ENCODE results near the gene SKIC2. TPM values are rescaled to one million over a fixed set of nuclear protein-coding genes. Genes with fewer than 3 reads are reported as not detected.

The SKIC2 gene
- total and polyA plus RNA-seq, 2 of the 8 experiments (the other 6 are each of a cell fraction or from before 2014, with no cell fraction given), result 42.1 to 59.7 TPM

DNA sequence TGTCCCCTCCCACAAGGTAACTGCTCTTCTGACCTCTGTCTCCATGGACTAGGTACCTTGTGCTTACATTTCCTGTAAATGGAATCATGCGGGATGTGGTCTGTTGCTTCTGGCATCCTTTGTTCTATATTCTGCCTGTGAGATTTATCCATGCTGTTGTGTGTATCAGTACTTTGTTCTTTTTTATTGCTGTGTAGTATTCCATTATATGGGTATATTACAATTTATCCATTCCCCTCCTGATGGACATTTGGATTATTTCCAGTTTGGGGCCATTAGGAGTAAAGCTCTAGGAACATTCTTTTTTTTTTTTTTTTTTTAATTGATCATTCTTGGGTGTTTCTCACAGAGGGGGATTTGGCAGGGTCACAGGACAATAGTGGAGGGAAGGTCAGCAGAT, 28.0 kb upstream of the SKIC2 start:
- ChIA-PET POLR2A (ENCODE audit: partially characterized antibody) (interaction anchor here (0.6 to 1.7 kb wide), 2 partner anchors 14 to 24 kb away, joined by 3 to 5 read pairs; partner anchors contain the start of gene CFB), CTCF (ENCODE audit: partially characterized antibody) (interaction anchor here (0.6 to 2.3 kb wide), 5 partner anchors 13 to 41 kb away, joined by 3 to 17 read pairs (median 3); no protein-coding TSS in a partner anchor)
- no peak overlapping the region for H3K27ac ChIP-seq (ENCODE audit: low read depth, low read length)
- DNase-seq (ENCODE audit: low read depth in 1 of 2, low spot score in 2 of 2) (no peak), FAIRE-seq (no peak)
- H3K9ac ChIP-seq (replicated peaks in 1 of 4; ENCODE audit: extremely low read depth in 1 of 4, low read depth in 3 of 4, low read length in 3 of 4), result no peak overlapping the region
- no peak overlapping the region for H4K5ac ChIP-seq (ENCODE audit: insufficient read length, low read depth, low read length)
- no peak overlapping the region for H3K4me3 ChIP-seq (ENCODE audit: extremely low read depth in 1 of 4, insufficient read depth in 2 of 4, low read depth in 3 of 4, low read length in 4 of 4)
- H2AK5ac ChIP-seq (ENCODE audit: low read depth, low read length), result no peak overlapping the region
- no peak overlapping the region for H3K23ac ChIP-seq (ENCODE audit: insufficient read length)
- H3K79me1 ChIP-seq (ENCODE audit: low read depth, low read length), result no peaks in the 10 kb centered on the region
- no peak overlapping the region for H2BK120ac ChIP-seq (replicated peaks; ENCODE audit: low read depth, low read length)
- H3K79me2 ChIP-seq (ENCODE audit: control insufficient read depth in 1 of 2, insufficient read depth in 2 of 2, low read length in 2 of 2), result no peaks in the 10 kb centered on the region
- H3K4me2 ChIP-seq (ENCODE audit: insufficient read depth in 1 of 2, low read depth in 2 of 2, low read length in 2 of 2), result no peak overlapping the region
- no peak overlapping the region for H2BK5ac ChIP-seq (ENCODE audit: low read depth, low read length)
- no peak overlapping the region for H3K18ac ChIP-seq (ENCODE audit: extremely low read depth, low read length)
- H3K23me2 ChIP-seq (ENCODE audit: low read depth, low read length), result no peaks in the 10 kb centered on the region
- no peak overlapping the region for H4K91ac ChIP-seq (replicated peaks; ENCODE audit: insufficient read length, low read length)
- WGBS, 2 experiments (ENCODE audit: extremely low coverage in 1 of 2, insufficient coverage in 1 of 2, insufficient read length in 1 of 2, insufficient replicate concordance in 2 of 2, low coverage in 1 of 2, low lambda C conversion rate in 2 of 2, missing lambda C conversion rate in 1 of 2), result 100% methylated on average over 1 of the region's 1 CpG; no CpG with 5 or more reads in 1 of the 2 experiments
- no peaks in the 10 kb centered on the region for H3K4me1 ChIP-seq (replicated peaks in 1 of 4; ENCODE audit: control insufficient read depth in 3 of 4, insufficient read depth in 4 of 4, low read length in 3 of 4)
- H3K4ac ChIP-seq (replicated peaks; ENCODE audit: insufficient read length, low read depth, low read length), result no peak overlapping the region
- no peaks in the 10 kb centered on the region for H3K27me3 ChIP-seq (replicated peaks in 1 of 4; ENCODE audit: control insufficient read depth in 3 of 4, extremely low read depth in 1 of 4, insufficient read depth in 3 of 4, low read length in 3 of 4)
- no peak overlapping the region for H3K56ac ChIP-seq (replicated peaks; ENCODE audit: insufficient read length, low read depth, low read length)
- H2BK15ac ChIP-seq (ENCODE audit: low read length), result no peak overlapping the region
- H3K36me3 ChIP-seq (ENCODE audit: control insufficient read depth in 2 of 4, insufficient read depth in 4 of 4, low read length in 3 of 4), result no peaks in the 10 kb centered on the region
- no peak overlapping the region for H2BK20ac ChIP-seq (ENCODE audit: low read length)
- peaks cover 4 to 7% of the 10 kb centered on the region in 2 experiments; a peak in 1 of 4 replicates for H3K9me3 ChIP-seq (ENCODE audit: insufficient read depth in 2 of 2, low read depth in 1 of 2, low read length in 1 of 2)
- H2AFZ ChIP-seq (ENCODE audit: low read length), result no peak overlapping the region
- H2BK12ac ChIP-seq (ENCODE audit: low read depth, low read length), result no peak overlapping the region
- H4K20me1 ChIP-seq (replicated peaks in 1 of 2; ENCODE audit: control insufficient read depth in 1 of 2, insufficient read depth in 2 of 2, low read length in 2 of 2), result no peaks in the 10 kb centered on the region
- H4K8ac ChIP-seq (ENCODE audit: extremely low read depth, insufficient read depth, low read length), result no peak overlapping the region
- no peak overlapping the region for H3K14ac ChIP-seq (ENCODE audit: insufficient read length)
- TF ChIP-seq RBBP5 (IDR thresholded peaks at IDR 0.05; ENCODE audit: borderline replicate concordance, low read depth, low read length) (no peak), RXRA (IDR thresholded peaks at IDR 0.05; ENCODE audit: insufficient read depth, low read depth, low read length) (no peak), BCL11A (IDR thresholded peaks at IDR 0.05; ENCODE audit: low read depth in 2 of 2, low read length in 2 of 2) (no peak), HDAC6 (IDR thresholded peaks at IDR 0.05; ENCODE audit: low read depth, low read length) (no peak), HDAC2 (IDR thresholded peaks at IDR 0.05; ENCODE audit: borderline replicate concordance in 1 of 2, low read depth in 2 of 2, low read length in 2 of 2) (no peak), TBP (IDR thresholded peaks at IDR 0.05; ENCODE audit: low read depth, low read length) (no peak), CBX5 (IDR thresholded peaks at IDR 0.05; ENCODE audit: low read depth, low read length) (no peak), BRCA1 (IDR thresholded peaks at IDR 0.05; ENCODE audit: low read depth, low read length) (no peak), SRF (IDR thresholded peaks at IDR 0.05; ENCODE audit: low read depth, low read length) (no peak), EZH2 (IDR thresholded peaks at IDR 0.05; ENCODE audit: low read depth, low read length, severe bottlenecking) (no peak)
- TF ChIP-seq, protein P1, sequence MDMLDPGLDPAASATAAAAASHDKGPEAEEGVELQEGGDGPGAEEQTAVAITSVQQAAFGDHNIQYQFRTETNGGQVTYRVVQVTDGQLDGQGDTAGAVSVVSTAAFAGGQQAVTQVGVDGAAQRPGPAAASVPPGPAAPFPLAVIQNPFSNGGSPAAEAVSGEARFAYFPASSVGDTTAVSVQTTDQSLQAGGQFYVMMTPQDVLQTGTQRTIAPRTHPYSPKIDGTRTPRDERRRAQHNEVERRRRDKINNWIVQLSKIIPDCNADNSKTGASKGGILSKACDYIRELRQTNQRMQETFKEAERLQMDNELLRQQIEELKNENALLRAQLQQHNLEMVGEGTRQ (IDR thresholded peaks at IDR 0.05; ENCODE audit: low read length), result no peak
- TF ChIP-seq, protein P2, sequence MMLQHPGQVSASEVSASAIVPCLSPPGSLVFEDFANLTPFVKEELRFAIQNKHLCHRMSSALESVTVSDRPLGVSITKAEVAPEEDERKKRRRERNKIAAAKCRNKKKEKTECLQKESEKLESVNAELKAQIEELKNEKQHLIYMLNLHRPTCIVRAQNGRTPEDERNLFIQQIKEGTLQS (IDR thresholded peaks at IDR 0.05; ENCODE audit: insufficient read depth, low read depth, low read length), result no peak
